GM20431 (cell line): ENCODE data around the gene SUSD5.

Source experiments
- in situ Hi-C: fragments of 300-500 bp; cut with MseI, MboI; formaldehyde crosslinking; loops from one replicate; pipeline ENCODE4 v1.15.0; 2020; ENCODE audit warnings: low sequenced_read_pairs; ENCODE audit not compliant: unreplicated experiment

Gene SUSD5

GRCh38 chr3:33218446-33219174, at the start of gene SUSD5:
Gene SUSD5 (minus strand): TSS chr3:33218810. CDS start chr3:33218797, 13 bp downstream.
- in situ Hi-C loops, result no loop called here

GRCh38 chr3:33260104-33260503, 41.5 kb upstream of the SUSD5 start:
- in situ Hi-C loops, result no loop called here

- in situ Hi-C loops, result no loop called here
Observed at GRCh38 chr3:33256249-33256648, 37.6 kb upstream of the SUSD5 start.

GRCh38 chr3:33250712-33251111, 32.1 kb upstream of the SUSD5 start:
- in situ Hi-C loops, result no loop called here

GRCh38 chr3:33246786-33247185, 28.2 kb upstream of the SUSD5 start:
- in situ Hi-C loops, result loop anchor here (25.0 kb wide), 1 partner anchor 109 kb away; no protein-coding TSS in a partner anchor

GRCh38 chr3:33240261-33240660, 21.7 kb upstream of the SUSD5 start:
- in situ Hi-C loops, result loop anchor here (25.0 kb wide), 1 partner anchor 103 kb away; no protein-coding TSS in a partner anchor

GRCh38 chr3:33238923-33239322, 20.3 kb upstream of the SUSD5 start:
- in situ Hi-C loops, result loop anchor here (25.0 kb wide), 1 partner anchor 102 kb away; no protein-coding TSS in a partner anchor

GRCh38 chr3:33237439-33237838, 18.8 kb upstream of the SUSD5 start:
- in situ Hi-C loops, result loop anchor here (25.0 kb wide), 1 partner anchor 100 kb away; no protein-coding TSS in a partner anchor

- in situ Hi-C loops, result loop anchor here (25.0 kb wide), 1 partner anchor 99 kb away; no protein-coding TSS in a partner anchor
Observed at GRCh38 chr3:33236005-33236404, 17.4 kb upstream of the SUSD5 start.

- in situ Hi-C loops, result loop anchor here (25.0 kb wide), 1 partner anchor 97 kb away; no protein-coding TSS in a partner anchor
Observed at GRCh38 chr3:33233884-33234283, 15.3 kb upstream of the SUSD5 start.

- in situ Hi-C loops, result loop anchor here (25.0 kb wide), 1 partner anchor 95 kb away; no protein-coding TSS in a partner anchor
Observed at GRCh38 chr3:33231756-33232465, 13.3 kb upstream of the SUSD5 start.

GRCh38 chr3:33229947-33230346, 11.3 kb upstream of the SUSD5 start:
- in situ Hi-C loops, result loop anchor here (25.0 kb wide), 1 partner anchor 93 kb away; no protein-coding TSS in a partner anchor

- in situ Hi-C loops, result loop anchor here (25.0 kb wide), 1 partner anchor 92 kb away; no protein-coding TSS in a partner anchor
Observed at GRCh38 chr3:33229066-33229465, 10.5 kb upstream of the SUSD5 start.

GRCh38 chr3:33221241-33221640, 2.6 kb upstream of the SUSD5 start:
- in situ Hi-C loops, result no loop called here

- in situ Hi-C loops, result no loop called here
Observed at GRCh38 chr3:33219175-33219487, 521 bp upstream of the SUSD5 start.

- in situ Hi-C loops, result no loop called here
Observed at GRCh38 chr3:33217866-33218445, 654 bp downstream of the SUSD5 start.

- in situ Hi-C loops, result no loop called here
Observed at GRCh38 chr3:33215739-33216138, 2.9 kb downstream of the SUSD5 start.

- in situ Hi-C loops, result no loop called here
Observed at GRCh38 chr3:33212406-33212805, 6.2 kb downstream of the SUSD5 start.

- in situ Hi-C loops, result no loop called here
Observed at GRCh38 chr3:33211444-33211843, 7.2 kb downstream of the SUSD5 start.

GRCh38 chr3:33209357-33209756, 9.3 kb downstream of the SUSD5 start:
- in situ Hi-C loops, result no loop called here
